IMR-90 (cell line): ENCODE measurements around the gene SLC36A1. TPM values are rescaled to one million over a fixed set of nuclear protein-coding genes. Genes with fewer than 3 reads are reported as not detected.

Experiments used
- ATAC-seq: fragments of 200-7000 bp; cut with Tn5 transposase; 2 replicates; pipeline ENCODE4 v1.9.1; 2020; ENCODE audit warnings: low read depth, mild to moderate bottlenecking, moderate library complexity
- BruUV-seq: library from RNA; stranded (reverse); fragments of 400-500 nt; replicated peaks from 2 replicates; lab custom pipeline; 2021; lab: Mats Ljungman, UMichigan
- CTCF ChIA-PET: fragments of 300-600 bp; formaldehyde crosslinking; extraction: SDS; loops from one replicate; lab custom pipeline; 2021; ENCODE audit warnings: antibody characterized with exemption; lab: Yijun Ruan, JAX
- POLR2A ChIA-PET: fragments of 300-600 bp; sonication (Branson Sonifier 250); formaldehyde crosslinking; loops from one replicate; lab custom pipeline; 2022; ENCODE audit warnings: antibody characterized with exemption; ENCODE audit not compliant: unreplicated experiment; lab: Charles Lee
- DNase-seq: peaks from one replicate; pipeline ENCODE4 v3.0.0; 2013
- H2AFZ ChIP-seq: replicated peaks from 2 replicates; pipeline ENCODE3; 2013; ENCODE audit warnings: low read length, mild to moderate bottlenecking; ENCODE audit not compliant: poor library complexity
- H2AK5ac ChIP-seq: 2 replicates; pipeline ENCODE4 v1.6.1; 2013; ENCODE audit warnings: low read depth, low read length, inconsistent platforms
- H2AK9ac ChIP-seq: replicated peaks from 2 replicates; pipeline ENCODE3; 2013; ENCODE audit warnings: mild to moderate bottlenecking, low read depth, low read length, moderate library complexity; ENCODE audit not compliant: poor library complexity
- H2BK120ac ChIP-seq: 2 replicates; pipeline ENCODE4 v1.6.1; 2013; ENCODE audit warnings: low read depth, low read length, inconsistent platforms
- H2BK15ac ChIP-seq: 3 replicates; pipeline ENCODE4 v1.6.1; 2013; ENCODE audit warnings: low read depth, low read length, inconsistent platforms
- H2BK20ac ChIP-seq: 2 replicates; pipeline ENCODE4 v1.6.1; 2013; ENCODE audit warnings: low read depth, mild to moderate bottlenecking, inconsistent platforms, low read length, moderate library complexity
- H2BK5ac ChIP-seq: 2 replicates; pipeline ENCODE4 v1.6.1; 2013; ENCODE audit warnings: mild to moderate bottlenecking, low read depth, low read length, inconsistent platforms; ENCODE audit not compliant: poor library complexity, severe bottlenecking
- H3K14ac ChIP-seq: replicated peaks from 2 replicates; pipeline ENCODE4 v1.6.1; 2013; ENCODE audit warnings: low read depth, low read length, inconsistent platforms
- H3K18ac ChIP-seq: 2 replicates; pipeline ENCODE4 v1.6.1; 2013; ENCODE audit warnings: low read depth, low read length, control low read depth
- H3K23ac ChIP-seq: 2 replicates; pipeline ENCODE4 v1.6.1; 2013; ENCODE audit warnings: low read depth, low read length, inconsistent platforms
- H3K27ac ChIP-seq: 2 replicates; pipeline ENCODE4 v1.5.1; 2013; ENCODE audit warnings: mild to moderate bottlenecking, control low read depth, low read length; ENCODE audit not compliant: insufficient read depth
- H3K27me3 ChIP-seq: 2 replicates; pipeline ENCODE4 v1.6.1; 2013; ENCODE audit warnings: low read length; ENCODE audit not compliant: control insufficient read depth, insufficient read depth
- H3K36me3 ChIP-seq: 2 replicates; pipeline ENCODE4 v1.6.1; 2013; ENCODE audit warnings: low read length, mixed read lengths; ENCODE audit not compliant: control insufficient read depth, insufficient read depth
- H3K4ac ChIP-seq: 2 replicates; pipeline ENCODE4 v1.6.1; 2013; ENCODE audit warnings: low read depth, low read length, inconsistent platforms
- H3K4me1 ChIP-seq: 2 replicates; pipeline ENCODE4 v1.6.1; 2013; ENCODE audit warnings: low read length, mixed read lengths; ENCODE audit not compliant: control insufficient read depth, insufficient read depth
- H3K4me2 ChIP-seq: 2 replicates; pipeline ENCODE4 v1.6.1; 2013; ENCODE audit warnings: low read depth, mild to moderate bottlenecking, control low read depth, low read length, moderate library complexity
- H3K4me3 ChIP-seq: 2 replicates; pipeline ENCODE4 v1.5.1; 2013; ENCODE audit warnings: low read depth, mild to moderate bottlenecking, control low read depth, low read length, moderate library complexity; ENCODE audit not compliant: insufficient read depth
- H3K56ac ChIP-seq: 2 replicates; pipeline ENCODE4 v1.6.1; 2013; ENCODE audit warnings: low read length, inconsistent platforms; ENCODE audit not compliant: insufficient read depth; ENCODE audit errors: extremely low read depth
- H3K79me1 ChIP-seq, 2 experiments: 2 replicates each; pipeline ENCODE4 v1.6.1; 2013; ENCODE audit warnings: low read length in 2 of 2, inconsistent platforms in 1 of 2, low read depth in 1 of 2
- H3K9ac ChIP-seq: 2 replicates; pipeline ENCODE4 v1.6.1; 2013; ENCODE audit warnings: low read depth, low read length, control low read depth
- H3K9me1 ChIP-seq: 2 replicates; pipeline ENCODE4 v1.6.1; 2013; ENCODE audit warnings: low read length, inconsistent platforms; ENCODE audit not compliant: insufficient read depth
- H3K9me3 ChIP-seq: 2 replicates; pipeline ENCODE4 v1.6.1; 2013; ENCODE audit warnings: low read length; ENCODE audit not compliant: control insufficient read depth, insufficient read depth
- H4K20me1 ChIP-seq: 2 replicates; pipeline ENCODE4 v1.6.1; 2013; ENCODE audit warnings: low read length, inconsistent platforms; ENCODE audit not compliant: insufficient read depth
- H4K5ac ChIP-seq: 2 replicates; pipeline ENCODE4 v1.6.1; 2013; ENCODE audit warnings: mild to moderate bottlenecking, low read depth, low read length, control low read depth
- H4K8ac ChIP-seq, 2 experiments: 2 replicates each; pipeline ENCODE4 v1.6.1; 2013; ENCODE audit warnings: low read depth in 2 of 2, low read length in 2 of 2, control low read depth in 1 of 2, inconsistent platforms in 1 of 2
- H4K91ac ChIP-seq: 2 replicates; pipeline ENCODE4 v1.6.1; 2013; ENCODE audit warnings: low read depth, low read length, inconsistent platforms; ENCODE audit not compliant: insufficient read depth
- CEBPB ChIP-seq: IDR thresholded peaks from 2 replicates; pipeline ENCODE4 v1.6.1; 2012; ENCODE audit warnings: low read depth, low read length, improper control_type of control experiment
- CHD1 ChIP-seq: IDR thresholded peaks from 2 replicates; pipeline ENCODE4 v1.6.1; 2012; ENCODE audit warnings: low read depth, low read length, improper control_type of control experiment
- FOS ChIP-seq: fragments of 150-350 bp; IDR thresholded peaks from 2 replicates; pipeline ENCODE4 v1.6.1; 2016; ENCODE audit warnings: low read depth, low read length
- NFE2L2 ChIP-seq: fragments of 150-350 bp; IDR thresholded peaks from 2 replicates; pipeline ENCODE4 v1.6.1; 2016; ENCODE audit warnings: low read depth, mild to moderate bottlenecking, low read length
- WGBS, 2 experiments: methylation state at CpG; one replicate each; pipeline versions ENCODE4 v1.1.5 to v1.1.7; 2013; ENCODE audit warnings: missing lambda C conversion rate in 2 of 2; ENCODE audit not compliant: insufficient read length in 1 of 2; ENCODE audit errors: extremely low coverage in 2 of 2; 5-methylcytosine and 5-hydroxymethylcytosine counted together
- dilution Hi-C: fragments of 300-500 bp; cut with HindIII; formaldehyde crosslinking; loops from one replicate; pipeline ENCODE4 v1.14.3; 2018; ENCODE audit warnings: low sequenced_read_pairs; ENCODE audit not compliant: unreplicated experiment
- in situ Hi-C: fragments of 300-500 bp; cut with MboI; formaldehyde crosslinking; loops from 3 replicates; pipeline ENCODE4 v1.14.3; 2019; ENCODE audit warnings: low sequenced_read_pairs, inconsistent platforms, mixed read lengths
- intact Hi-C: fragments of 100-400 bp; cut with micrococcal nuclease; formaldehyde crosslinking; loops from 2 replicates; pipeline ENCODE4 v1.10.0; 2022
- polyA plus RNA-seq, 3 experiments: library from polyadenylated mRNA; depleted of rRNA; stranded (reverse); fragments of >200 nt; gene quantifications; 2 replicates each; pipeline ENCODE4 v1.2.3, GENCODE V29; 2012; ENCODE audit warnings: low replicate concordance in 1 of 3
- total RNA-seq: library from RNA; depleted of rRNA; stranded (reverse); fragments of >200 nt; gene quantifications from 2 replicates; pipeline ENCODE4 v1.2.3, GENCODE V29; 2012
- TF ChIP-seq, protein P1 (sequence below): fragments of 150-350 bp; IDR thresholded peaks from 2 replicates; pipeline ENCODE4 v1.6.1; 2016; ENCODE audit warnings: low read depth, mild to moderate bottlenecking, low read length, moderate library complexity, borderline replicate concordance
- TF ChIP-seq, protein P2 (sequence below): fragments of 150-350 bp; IDR thresholded peaks from 2 replicates; pipeline ENCODE4 v1.6.1; 2017; ENCODE audit warnings: mild to moderate bottlenecking, antibody characterized with exemption, low read length, low read depth

The SLC36A1 gene
- total and polyA plus RNA-seq, 2 of the 4 experiments (the other 2 are of a cell fraction): 5.7 to 8.7 TPM

DNA sequence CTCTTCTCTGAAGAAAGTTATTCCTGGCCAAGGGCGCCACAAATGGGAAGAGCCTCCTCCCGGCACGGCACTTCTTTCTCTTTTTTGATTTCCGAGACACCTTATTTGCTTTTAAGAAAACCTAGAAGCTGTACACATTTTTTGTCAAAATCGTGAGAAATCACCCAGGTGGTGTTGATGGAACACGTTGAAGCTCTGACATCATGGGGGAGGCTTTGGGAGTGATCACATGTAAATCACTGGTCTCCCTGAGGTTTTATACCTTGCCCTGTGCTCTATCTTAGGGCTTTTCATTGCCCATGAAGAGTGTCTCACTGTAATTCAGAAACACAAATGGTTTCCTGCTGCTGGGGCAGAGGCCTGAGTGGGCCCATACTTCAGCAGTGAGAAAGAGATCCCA, 27.4 kb downstream of the SLC36A1 start:
- Histone ChIP-seq H2AFZ (no peak overlapping the region), H4K8ac (no peak overlapping the region), H2BK15ac (no peak overlapping the region), H3K4ac (no peak overlapping the region), H3K4me3 (no peak overlapping the region), H2AK9ac (no peak overlapping the region), H3K4me2 (no peak overlapping the region), H4K20me1 (no peaks in the 10 kb centered on the region), H4K91ac (no peak overlapping the region), H3K56ac (no peak overlapping the region), H2BK120ac (no peak overlapping the region), H3K79me1 (peaks cover 0 to 8% of the 10 kb centered on the region in 2 experiments; a peak in 1 of 4 replicates), H3K36me3 (peaks cover 19% of the 10 kb centered on the region), H3K9me1 (peaks cover 11% of the 10 kb centered on the region; the same call in 1 of the 2 replicates), H4K5ac (no peak overlapping the region), H3K9me3 (no peaks in the 10 kb centered on the region), H3K23ac (no peak overlapping the region), H2BK5ac (no peak overlapping the region), H3K4me1 (peaks cover 12% of the 10 kb centered on the region), H2AK5ac (no peak overlapping the region), H3K27me3 (no peaks in the 10 kb centered on the region), H2BK20ac (no peak overlapping the region), H3K9ac (no peak overlapping the region), H3K27ac (no peak overlapping the region), H3K14ac (no peak overlapping the region), H3K18ac (no peak overlapping the region)
- dilution Hi-C loops (no loop called here), intact Hi-C loops (no loop called here), in situ Hi-C loops (loop anchor here (10.0 kb wide), 1 partner anchor 270 kb away; no protein-coding TSS in a partner anchor)
- no TSS peak for BruUV-seq
- 87% methylated on average over 3 of the region's 6 CpGs; no CpG with 5 or more reads in 1 of the 2 experiments for WGBS, 2 experiments
- CTCF ChIA-PET: no interaction called here
- DNase-seq: no peak
- TF ChIP-seq FOS (no peak), NFE2L2 (no peak), CHD1 (no peak), CEBPB (no peak)
- TF ChIP-seq, protein P1, sequence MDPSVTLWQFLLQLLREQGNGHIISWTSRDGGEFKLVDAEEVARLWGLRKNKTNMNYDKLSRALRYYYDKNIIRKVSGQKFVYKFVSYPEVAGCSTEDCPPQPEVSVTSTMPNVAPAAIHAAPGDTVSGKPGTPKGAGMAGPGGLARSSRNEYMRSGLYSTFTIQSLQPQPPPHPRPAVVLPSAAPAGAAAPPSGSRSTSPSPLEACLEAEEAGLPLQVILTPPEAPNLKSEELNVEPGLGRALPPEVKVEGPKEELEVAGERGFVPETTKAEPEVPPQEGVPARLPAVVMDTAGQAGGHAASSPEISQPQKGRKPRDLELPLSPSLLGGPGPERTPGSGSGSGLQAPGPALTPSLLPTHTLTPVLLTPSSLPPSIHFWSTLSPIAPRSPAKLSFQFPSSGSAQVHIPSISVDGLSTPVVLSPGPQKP: no peak
- TF ChIP-seq, protein P2, sequence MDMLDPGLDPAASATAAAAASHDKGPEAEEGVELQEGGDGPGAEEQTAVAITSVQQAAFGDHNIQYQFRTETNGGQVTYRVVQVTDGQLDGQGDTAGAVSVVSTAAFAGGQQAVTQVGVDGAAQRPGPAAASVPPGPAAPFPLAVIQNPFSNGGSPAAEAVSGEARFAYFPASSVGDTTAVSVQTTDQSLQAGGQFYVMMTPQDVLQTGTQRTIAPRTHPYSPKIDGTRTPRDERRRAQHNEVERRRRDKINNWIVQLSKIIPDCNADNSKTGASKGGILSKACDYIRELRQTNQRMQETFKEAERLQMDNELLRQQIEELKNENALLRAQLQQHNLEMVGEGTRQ: no peak
- ATAC-seq: no peak
- POLR2A ChIA-PET: no interaction called here
